ENCODE data around the gene RSAD1.

GRCh38 chr17:50475362-50475761, 3.3 kb upstream of the RSAD1 start:
- TF ChIP-seq, protein P1, sequence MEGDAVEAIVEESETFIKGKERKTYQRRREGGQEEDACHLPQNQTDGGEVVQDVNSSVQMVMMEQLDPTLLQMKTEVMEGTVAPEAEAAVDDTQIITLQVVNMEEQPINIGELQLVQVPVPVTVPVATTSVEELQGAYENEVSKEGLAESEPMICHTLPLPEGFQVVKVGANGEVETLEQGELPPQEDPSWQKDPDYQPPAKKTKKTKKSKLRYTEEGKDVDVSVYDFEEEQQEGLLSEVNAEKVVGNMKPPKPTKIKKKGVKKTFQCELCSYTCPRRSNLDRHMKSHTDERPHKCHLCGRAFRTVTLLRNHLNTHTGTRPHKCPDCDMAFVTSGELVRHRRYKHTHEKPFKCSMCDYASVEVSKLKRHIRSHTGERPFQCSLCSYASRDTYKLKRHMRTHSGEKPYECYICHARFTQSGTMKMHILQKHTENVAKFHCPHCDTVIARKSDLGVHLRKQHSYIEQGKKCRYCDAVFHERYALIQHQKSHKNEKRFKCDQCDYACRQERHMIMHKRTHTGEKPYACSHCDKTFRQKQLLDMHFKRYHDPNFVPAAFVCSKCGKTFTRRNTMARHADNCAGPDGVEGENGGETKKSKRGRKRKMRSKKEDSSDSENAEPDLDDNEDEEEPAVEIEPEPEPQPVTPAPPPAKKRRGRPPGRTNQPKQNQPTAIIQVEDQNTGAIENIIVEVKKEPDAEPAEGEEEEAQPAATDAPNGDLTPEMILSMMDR (IDR thresholded peaks at IDR 0.05; ENCODE audit: low read length) = no peak
- TF ChIP-seq EZH2 (optimal IDR thresholded peaks at IDR 0.05; ENCODE audit: low read depth, low read length) (no peak), EZH2phosphoT487 (IDR thresholded peaks at IDR 0.05; ENCODE audit: low read length) (no peak)
